ENCODE results near the gene VAV1. TPM values are rescaled to one million over a fixed set of nuclear protein-coding genes. Genes with fewer than 3 reads are reported as not detected.
"Not testable (repeated sequence)": the region's sequence is repeated elsewhere in the genome, so short reads cannot be mapped to it uniquely, and the experiment has no call there.

The VAV1 gene
- total RNA-seq, 4 donors from 2014 or later, result 1.7 to 4.3 (median 2.6) TPM

GRCh38 chr19:6772866-6773322, 386 bp downstream of the VAV1 start:
- Histone ChIP-seq H3K4me1 (peaks cover 0 to 2% of the 10 kb centered on the region in 2 donors), H3K9me3 (no peaks in the 10 kb centered on the region), H3K4me3 (replicated peaks in 1 of 3) (peak overlapping the region in 1 of 3 donors; percentile 2), H3K27ac (no peak overlapping the region), H3K27me3 (no peaks in the 10 kb centered on the region), H3K36me3 (no peaks in the 10 kb centered on the region)
- no peak for TF ChIP-seq POLR2A (IDR thresholded peaks at IDR 0.05)
- TF ChIP-seq CTCF (IDR thresholded peaks at IDR 0.05), result no peak
- WGBS, 2 donors, result 67 to 89% methylated on average over 1 to 7 of the region's 14 CpGs
- no peak for DNase-seq
- intact Hi-C loops (cut with DNase I), result loop anchor here (10.0 kb wide), 1 partner anchor 138 kb away; no protein-coding TSS in a partner anchor

DNA sequence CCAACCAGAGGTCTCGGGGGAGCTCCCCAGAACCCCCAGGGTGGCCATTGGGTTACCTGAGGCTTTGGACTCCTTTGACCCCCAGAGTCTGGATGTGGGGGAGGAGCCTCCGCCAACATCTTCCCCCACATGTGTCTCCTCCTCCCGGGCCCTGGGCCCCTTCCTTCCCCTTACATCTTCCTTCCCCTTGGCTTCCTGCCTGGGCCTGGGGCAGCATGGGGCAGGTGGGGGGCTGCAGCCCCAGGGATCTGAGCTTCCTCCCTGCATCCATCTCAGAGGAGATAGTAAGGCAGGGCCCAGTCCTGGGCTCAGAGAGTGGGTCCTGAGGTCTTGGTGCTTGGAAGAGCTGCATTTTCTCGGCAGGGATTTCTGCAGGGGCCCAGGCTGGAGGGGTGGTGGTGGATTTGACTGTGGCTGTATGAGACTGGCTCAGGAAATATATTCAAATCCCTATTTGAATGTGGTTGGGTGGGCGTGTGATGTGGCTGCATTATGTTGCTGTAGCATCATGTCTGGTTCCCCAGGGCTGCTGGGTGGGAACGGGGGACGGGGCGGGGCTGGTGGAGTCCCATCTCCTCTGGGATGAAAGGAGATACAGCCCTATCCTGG, 919 bp downstream of the VAV1 start:
- WGBS, 2 donors, result 56 to 59% methylated on average over 7 to 8 of the region's 8 CpGs
- TF ChIP-seq CTCF (IDR thresholded peaks at IDR 0.05) (no peak), POLR2A (IDR thresholded peaks at IDR 0.05) (no peak)
- no peak for DNase-seq
- H3K4me1 ChIP-seq, result no peaks in the 10 kb centered on the region
- H3K9me3 ChIP-seq, result no peaks in the 10 kb centered on the region
- intact Hi-C loops (cut with DNase I), result loop anchor here (10.0 kb wide), 1 partner anchor 139 kb away; no protein-coding TSS in a partner anchor
- H3K27me3 ChIP-seq, result no peaks in the 10 kb centered on the region
- H3K4me3 ChIP-seq (replicated peaks in 1 of 3), result peak overlapping the region in 1 of 3 donors; percentile 2
- H3K36me3 ChIP-seq, result no peaks in the 10 kb centered on the region
- no peak overlapping the region for H3K27ac ChIP-seq

GRCh38 chr19:6774821-6775707, 2.6 kb downstream of the VAV1 start:
- no peak for DNase-seq
- no peaks in the 10 kb centered on the region for H3K9me3 ChIP-seq
- H3K27ac ChIP-seq, result no peak overlapping the region
- H3K36me3 ChIP-seq, result no peaks in the 10 kb centered on the region
- WGBS, 2 donors, result 76 to 77% methylated on average over 11 of the region's 11 CpGs
- no peaks in the 10 kb centered on the region for H3K27me3 ChIP-seq
- H3K4me1 ChIP-seq, result no peaks in the 10 kb centered on the region
- H3K4me3 ChIP-seq (replicated peaks in 1 of 3), result no peak overlapping the region
- intact Hi-C loops (cut with DNase I), result loop anchor here (10.0 kb wide), 1 partner anchor 140 kb away; no protein-coding TSS in a partner anchor
- TF ChIP-seq POLR2A (IDR thresholded peaks at IDR 0.05) (no peak), CTCF (IDR thresholded peaks at IDR 0.05) (no peak)

GRCh38 chr19:6776045-6776444, 3.5 kb downstream of the VAV1 start:
- H3K9me3 ChIP-seq; H3K4me1 ChIP-seq; H3K27ac ChIP-seq; H3K4me3 ChIP-seq (replicated peaks in 1 of 3); H3K36me3 ChIP-seq; DNase-seq; H3K27me3 ChIP-seq: not testable (repeated sequence)
- intact Hi-C loops (cut with DNase I), result loop anchor here (10.0 kb wide), 1 partner anchor 141 kb away; no protein-coding TSS in a partner anchor

- 92 to 95% methylated on average over 4 of the region's 4 CpGs for WGBS, 2 donors
- TF ChIP-seq POLR2A (IDR thresholded peaks at IDR 0.05), result no peak
- no peak for TF ChIP-seq CTCF (IDR thresholded peaks at IDR 0.05)
Observed at GRCh38 chr19:6776999-6777398, 4.5 kb downstream of the VAV1 start.

More at GRCh38 chr19:6776999-6777398, 4.5 kb downstream of the VAV1 start:
- H3K36me3 ChIP-seq, result no peaks in the 10 kb centered on the region
- DNase-seq, result no peak
- no peak overlapping the region for H3K4me3 ChIP-seq (replicated peaks in 1 of 3)
- no peaks in the 10 kb centered on the region for H3K27me3 ChIP-seq
- intact Hi-C loops (cut with DNase I), result loop anchor here (10.0 kb wide), 1 partner anchor 142 kb away; no protein-coding TSS in a partner anchor
- no peaks in the 10 kb centered on the region for H3K9me3 ChIP-seq
- H3K4me1 ChIP-seq, result no peaks in the 10 kb centered on the region
- no peak overlapping the region for H3K27ac ChIP-seq

Data from thyroid gland (tissue), 4 donors.